Parathyroid adenoma (tissue), 2 donors: ENCODE measurements around the gene SINHCAF.

Experiments used
- H2AFZ ChIP-seq: fragments of 300-600 bp; sonication (generic); one replicate; pipeline ENCODE4 v1.7.0; 2017; ENCODE audit warnings: antibody characterized with exemption, mild to moderate bottlenecking
- H3K27ac ChIP-seq: fragments of 300-600 bp; sonication (generic); one replicate; pipeline ENCODE4 v1.7.0; 2017
- H3K27me3 ChIP-seq: fragments of 300-600 bp; sonication (generic); one replicate; pipeline ENCODE4 v1.7.0; 2017; ENCODE audit warnings: low read length; ENCODE audit not compliant: control insufficient read depth, insufficient read depth
- H3K36me3 ChIP-seq: fragments of 300-600 bp; sonication (generic); one replicate; pipeline ENCODE4 v1.7.0; 2017; ENCODE audit warnings: low read length; ENCODE audit not compliant: control insufficient read depth, insufficient read depth
- H3K4me1 ChIP-seq: fragments of 300-600 bp; sonication (generic); one replicate; pipeline ENCODE4 v1.7.0; 2017; ENCODE audit warnings: control low read depth
- H3K4me2 ChIP-seq: fragments of 300-600 bp; sonication (generic); one replicate; pipeline ENCODE4 v1.7.0; 2017; ENCODE audit warnings: low read length
- H3K4me3 ChIP-seq: fragments of 300-600 bp; sonication (generic); one replicate; pipeline ENCODE4 v1.7.0; 2017; ENCODE audit warnings: low read depth, low read length
- H3K79me2 ChIP-seq: fragments of 300-600 bp; sonication (generic); one replicate; pipeline ENCODE4 v1.7.0; 2017; ENCODE audit warnings: control low read depth
- H3K9ac ChIP-seq: fragments of 300-600 bp; sonication (generic); one replicate; pipeline ENCODE4 v1.7.0; 2017; ENCODE audit warnings: mild to moderate bottlenecking
- H3K9me3 ChIP-seq: fragments of 300-600 bp; sonication (generic); one replicate; pipeline ENCODE4 v1.7.0; 2017; ENCODE audit warnings: low read length; ENCODE audit not compliant: control insufficient read depth
- CTCF ChIP-seq: fragments of 300-600 bp; sonication (generic); IDR thresholded peaks from one replicate; pipeline ENCODE4 v1.7.0; 2017; ENCODE audit warnings: antibody characterized with exemption, mild to moderate bottlenecking
- donor health status: primary hyperparathyroidism.

The SINHCAF gene

GRCh38 chr12:31280183-31280582, 45.8 kb downstream of the SINHCAF start:
- no peak overlapping the region for H3K9ac ChIP-seq
- TF ChIP-seq CTCF: no peak
- H2AFZ ChIP-seq: no peak overlapping the region
- no peak overlapping the region for H3K27ac ChIP-seq
- no peak overlapping the region for H3K4me2 ChIP-seq
- H3K4me3 ChIP-seq: no peak overlapping the region
- no peaks in the 10 kb centered on the region for H3K9me3 ChIP-seq
- H3K79me2 ChIP-seq: no peaks in the 10 kb centered on the region
- no peaks in the 10 kb centered on the region for H3K27me3 ChIP-seq
- H3K36me3 ChIP-seq: peaks cover 3% of the 10 kb centered on the region
- H3K4me1 ChIP-seq: no peaks in the 10 kb centered on the region

GRCh38 chr12:31279390-31279924, 46.5 kb downstream of the SINHCAF start:
- Histone ChIP-seq H3K36me3 (peaks cover 3% of the 10 kb centered on the region), H3K79me2 (no peaks in the 10 kb centered on the region), H2AFZ (no peak overlapping the region), H3K4me1 (no peaks in the 10 kb centered on the region), H3K4me2 (no peak overlapping the region), H3K27me3 (no peaks in the 10 kb centered on the region), H3K27ac (no peak overlapping the region), H3K9ac (no peak overlapping the region), H3K9me3 (no peaks in the 10 kb centered on the region), H3K4me3 (no peak overlapping the region)
- TF ChIP-seq CTCF: no peak

GRCh38 chr12:31278832-31279231, 47.1 kb downstream of the SINHCAF start:
- no peak overlapping the region for H3K4me2 ChIP-seq
- no peak for TF ChIP-seq CTCF
- H3K9me3 ChIP-seq: no peaks in the 10 kb centered on the region
- H3K9ac ChIP-seq: no peak overlapping the region
- no peaks in the 10 kb centered on the region for H3K79me2 ChIP-seq
- H3K27ac ChIP-seq: no peak overlapping the region
- H3K4me1 ChIP-seq: no peaks in the 10 kb centered on the region
- no peak overlapping the region for H3K4me3 ChIP-seq
- no peak overlapping the region for H2AFZ ChIP-seq
- no peaks in the 10 kb centered on the region for H3K27me3 ChIP-seq
- H3K36me3 ChIP-seq: no peaks in the 10 kb centered on the region

- Histone ChIP-seq H3K9me3 (no peaks in the 10 kb centered on the region), H2AFZ (no peak overlapping the region)
Measured at GRCh38 chr12:31278424-31278823, 47.5 kb downstream of the SINHCAF start.

More at GRCh38 chr12:31278424-31278823, 47.5 kb downstream of the SINHCAF start:
- Histone ChIP-seq H3K79me2 (no peaks in the 10 kb centered on the region), H3K36me3 (no peaks in the 10 kb centered on the region), H3K27me3 (no peaks in the 10 kb centered on the region), H3K4me1 (no peaks in the 10 kb centered on the region), H3K4me2 (no peak overlapping the region), H3K27ac (no peak overlapping the region), H3K9ac (no peak overlapping the region), H3K4me3 (no peak overlapping the region)
- TF ChIP-seq CTCF: no peak
